HG02798 (cell line): ENCODE results near the gene RASGRP2.
A peak's percentile ranks its signal among the peaks of the same experiment; 100 is the strongest.

Experiments used
- ATAC-seq: cut with Tn5 transposase; IDR thresholded peaks from one replicate; pipeline ENCODE4 v1.9.1; 2021; ENCODE audit warnings: mild to moderate bottlenecking; ENCODE audit not compliant: unreplicated experiment, poor library complexity

The RASGRP2 gene

GRCh38 chr11:64742889-64743590 lies 902 bp downstream of the RASGRP2 start:
- ATAC-seq: peak; percentile 37

- peak; percentile 25 for ATAC-seq
These were observed 1.7 kb downstream of the RASGRP2 start for GRCh38 chr11:64742087-64742888.

GRCh38 chr11:64741375-64742086 lies 2.4 kb downstream of the RASGRP2 start:
- no peak for ATAC-seq

- no peak for ATAC-seq
These were observed 4.1 kb downstream of the RASGRP2 start for GRCh38 chr11:64739871-64740270.

- ATAC-seq: no peak
These were observed 7.3 kb downstream of the RASGRP2 start for GRCh38 chr11:64736654-64737053.

- ATAC-seq: no peak
These were observed 8.2 kb downstream of the RASGRP2 start for GRCh38 chr11:64735725-64736259.

- no peak for ATAC-seq
These were observed 8.9 kb downstream of the RASGRP2 start for GRCh38 chr11:64734811-64735724.

GRCh38 chr11:64731601-64732000 lies 12.3 kb downstream of the RASGRP2 start:
- no peak for ATAC-seq

- ATAC-seq: no peak
These were observed 14.0 kb downstream of the RASGRP2 start for GRCh38 chr11:64729851-64730382.

- no peak for ATAC-seq
These were observed 15.1 kb downstream of the RASGRP2 start for GRCh38 chr11:64728757-64729365.

- ATAC-seq: no peak
These were observed 16.9 kb downstream of the RASGRP2 start for GRCh38 chr11:64726867-64727530.

- ATAC-seq: no peak
These were observed 17.7 kb downstream of the RASGRP2 start for GRCh38 chr11:64726211-64726641.

GRCh38 chr11:64724863-64725532 lies 18.9 kb downstream of the RASGRP2 start:
- ATAC-seq: no peak

- no peak for ATAC-seq
These were observed 19.8 kb downstream of the RASGRP2 start for GRCh38 chr11:64723907-64724862.

GRCh38 chr11:64723117-64723906 lies 20.6 kb downstream of the RASGRP2 start, which contains the start of gene NRXN2:
TSS of gene NRXN2 (minus strand) at chr11:64723197. CDS start at chr11:64713699, 9,498 bp downstream.
- peak; percentile 85 for ATAC-seq
